Stimulated activated CD8-positive, alpha-beta memory T cell treated with anti-CD3 and anti-CD28 coated beads, Interleukin-4, amount 100 ng/mL, for 48 hours (primary cell): ENCODE measurements around the gene RPE65.
"Not testable (repeated sequence)": the region's sequence is repeated elsewhere in the genome, so short reads cannot be mapped to it uniquely, and the experiment has no call there.

Experiments
- DNase-seq: peaks from one replicate; pipeline ENCODE4 v3.0.0-alpha.2; 2020

Gene RPE65

DNA sequence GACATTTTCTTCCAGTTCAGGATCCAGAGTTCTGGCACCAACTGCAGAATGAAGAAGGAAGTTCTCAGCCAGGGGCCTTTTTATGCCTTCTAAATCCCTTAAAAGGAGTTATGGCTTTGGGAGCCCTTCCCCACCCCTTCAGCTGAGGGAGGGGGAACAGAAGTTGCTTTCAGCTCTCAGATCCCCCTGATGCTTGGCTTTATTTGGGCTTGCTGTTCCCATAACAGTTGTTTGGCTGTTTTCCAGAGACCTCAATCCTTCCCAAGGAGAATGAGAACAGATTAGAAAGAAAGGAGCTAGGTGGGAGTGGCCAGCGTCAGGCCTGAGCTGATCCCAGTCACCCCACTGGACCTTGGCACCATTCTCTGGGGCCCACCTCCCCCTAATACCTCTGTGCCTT is at the start of gene RPE65:
Gene RPE65 (minus strand): TSS at position 54 of the 400 bp plus-strand sequence. CDS start 49 bp downstream, at position 5.
- DNase-seq, result no peak

DNA sequence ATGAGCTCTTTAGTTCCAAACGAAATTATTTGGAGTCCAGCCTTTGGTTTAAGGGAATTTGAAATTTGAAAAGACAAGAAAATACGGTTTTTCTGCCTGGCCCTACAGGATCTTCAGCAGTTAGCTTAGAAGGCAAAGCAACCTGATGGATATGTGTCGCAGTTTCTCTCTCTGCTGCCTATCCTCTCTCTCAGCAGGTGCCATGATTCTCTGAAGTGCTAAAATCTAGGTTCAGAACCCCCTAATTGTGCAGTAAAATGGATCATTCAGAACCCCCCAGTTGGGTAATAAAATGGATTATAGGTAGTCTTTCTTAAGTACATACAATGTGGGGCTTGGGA is 47.6 kb upstream of the RPE65 start:
- no peak for DNase-seq

DNA sequence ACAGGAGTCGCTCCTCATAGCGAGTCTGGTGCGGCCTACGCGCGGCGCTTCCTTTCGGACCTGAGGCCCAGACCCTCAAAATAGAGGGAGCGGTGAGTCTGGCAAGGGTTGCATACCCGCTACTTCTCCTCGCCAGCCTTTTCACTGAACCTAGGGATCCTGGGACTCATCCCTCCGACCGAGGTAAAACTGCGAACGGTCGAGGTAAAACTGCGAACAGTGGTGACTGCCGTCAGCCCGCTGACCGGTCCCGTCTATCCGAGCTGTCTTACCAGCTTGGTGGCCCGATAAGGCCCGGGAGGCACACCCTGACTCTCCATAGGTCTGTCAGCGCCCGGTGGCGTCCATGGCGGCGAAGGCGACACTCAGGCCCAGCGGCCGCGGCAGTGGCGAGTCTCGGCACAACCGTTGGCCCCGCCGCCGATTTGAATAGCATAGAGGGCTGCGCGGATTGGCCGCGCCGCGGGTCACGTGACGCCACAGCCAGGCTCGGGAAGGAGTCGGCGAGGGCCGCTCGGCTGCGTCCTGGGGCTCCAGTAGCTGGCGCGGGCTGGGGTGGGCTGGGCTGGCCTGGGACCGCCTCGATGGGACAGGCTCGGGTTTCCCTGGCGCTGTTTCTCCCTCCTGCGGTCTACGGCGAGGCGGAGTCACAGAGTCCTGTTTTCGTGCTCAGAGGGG is 47.1 kb upstream of the RPE65 start, which contains the start of gene DEPDC1:
Gene DEPDC1 (minus strand): TSS at position 403 of the 678 bp plus-strand sequence. CDS start 83 bp downstream, at position 320.
- DNase-seq, result peak; percentile 88

DNA sequence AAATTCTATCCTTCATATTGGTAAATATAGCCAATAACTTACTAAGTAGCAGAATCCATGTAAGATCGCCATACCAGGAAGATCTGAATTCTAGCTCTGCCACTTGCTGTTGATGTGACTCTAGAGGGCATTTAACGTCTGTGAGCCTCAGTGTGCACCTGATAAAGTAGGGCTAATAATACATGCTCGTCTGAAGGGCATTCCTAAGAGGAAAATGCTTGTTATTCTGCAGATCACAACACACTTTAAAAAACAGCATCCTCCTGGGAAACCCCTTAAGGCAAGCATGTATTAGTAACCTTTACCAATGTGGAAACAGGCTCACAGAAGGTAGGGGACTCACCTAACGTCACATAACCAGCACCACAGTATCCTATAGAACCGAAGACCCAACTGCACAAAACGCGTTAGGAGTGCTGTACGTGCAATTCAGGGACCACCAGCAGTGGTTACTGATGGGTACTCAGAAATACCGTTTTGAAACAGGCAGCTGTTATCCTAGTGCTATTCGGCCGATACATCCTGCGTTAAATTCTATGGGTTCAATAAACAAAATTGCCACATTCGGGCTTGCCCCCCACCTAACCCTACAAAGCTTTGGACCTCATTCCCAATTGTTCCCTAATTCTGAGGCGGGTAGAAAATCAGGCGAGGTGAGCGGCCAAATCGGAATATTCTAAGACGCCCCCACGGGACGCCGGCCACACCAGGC is 46.4 kb upstream of the RPE65 start:
- DNase-seq, result no peak

DNA sequence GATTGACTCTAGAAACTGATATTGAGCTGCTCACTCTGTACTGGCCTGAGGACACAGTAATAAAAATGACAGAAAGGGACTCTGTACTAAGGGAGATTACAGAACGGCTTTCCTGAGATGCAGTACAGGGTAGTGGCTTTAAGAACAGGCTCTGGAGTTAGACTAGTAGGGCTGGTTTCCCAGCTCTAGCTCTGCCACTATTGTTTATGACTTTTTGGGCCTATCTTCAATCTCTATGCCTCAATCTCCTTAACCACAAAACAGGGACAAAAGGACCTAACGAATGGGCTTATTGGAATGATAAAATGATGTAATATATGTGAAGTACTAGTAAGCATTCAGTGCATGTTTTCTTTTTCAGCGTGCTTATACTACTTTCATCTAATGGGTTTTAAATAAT is 45.8 kb upstream of the RPE65 start:
- DNase-seq, result no peak

DNA sequence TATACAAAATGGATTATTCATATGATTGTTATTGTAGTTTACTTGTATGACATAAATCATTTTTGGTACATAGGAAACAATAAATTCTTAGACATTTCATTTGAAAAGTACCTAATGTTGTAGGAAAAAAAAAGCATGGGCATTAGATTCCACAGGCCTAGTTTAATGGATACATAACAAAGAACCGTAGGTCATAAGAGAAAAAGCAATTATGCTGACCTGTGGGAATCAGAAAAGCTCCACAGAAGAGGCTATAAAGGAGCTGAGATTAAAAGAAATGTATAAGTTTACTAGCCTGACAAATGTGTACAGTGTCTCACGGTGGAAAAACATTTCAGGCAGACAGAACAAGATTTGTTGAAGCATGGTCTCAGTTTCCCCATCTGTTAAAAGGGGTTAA is 43.4 kb upstream of the RPE65 start:
- DNase-seq, result no peak

DNA sequence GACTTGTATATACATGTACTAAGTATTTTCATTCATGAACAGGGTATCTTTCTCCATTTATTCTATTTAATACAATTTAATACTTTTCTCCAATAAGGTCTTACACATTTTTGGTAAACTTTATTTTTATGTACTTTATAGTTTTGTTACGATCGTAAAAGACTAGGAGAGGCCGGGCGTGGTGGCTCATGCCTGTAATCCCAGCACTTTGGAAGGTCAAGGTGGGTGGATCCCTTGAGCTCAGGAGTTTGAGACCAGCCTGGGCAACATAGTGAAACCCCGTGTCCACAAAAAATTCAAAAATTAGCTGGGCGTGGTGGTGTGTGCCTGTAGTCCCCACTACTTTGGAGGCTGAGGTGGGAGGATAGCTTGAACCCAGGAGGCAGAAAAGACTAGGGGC is 42.5 kb upstream of the RPE65 start:
- DNase-seq, result not testable (repeated sequence)

DNA sequence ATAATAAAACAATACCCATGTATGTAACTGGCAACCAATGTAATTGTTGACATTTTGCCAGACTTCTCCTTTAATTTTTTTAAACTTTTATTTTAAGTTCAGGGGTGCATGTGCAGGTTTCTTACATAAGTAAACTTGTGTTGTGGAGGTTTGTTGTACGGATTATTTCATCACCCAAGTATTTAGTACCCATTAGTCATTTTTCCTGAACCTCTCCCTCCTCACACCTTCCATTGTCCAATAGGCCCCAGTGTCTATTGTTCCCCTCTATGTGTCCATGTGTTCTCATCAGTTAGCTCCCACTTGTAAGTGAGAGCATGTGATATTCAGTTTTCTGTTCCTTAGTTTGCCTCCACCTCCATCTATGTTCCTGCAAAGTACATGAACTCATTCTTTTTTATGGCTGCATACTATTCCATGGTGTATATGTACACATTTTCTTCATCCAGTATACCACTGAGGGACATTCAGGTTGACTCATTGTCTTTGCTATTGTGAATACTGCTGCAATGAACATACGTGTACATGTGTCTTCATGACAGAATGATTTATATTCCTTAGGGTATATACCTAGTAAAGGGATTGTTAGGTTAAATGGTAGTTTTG is 40.4 kb upstream of the RPE65 start:
- DNase-seq, result no peak

DNA sequence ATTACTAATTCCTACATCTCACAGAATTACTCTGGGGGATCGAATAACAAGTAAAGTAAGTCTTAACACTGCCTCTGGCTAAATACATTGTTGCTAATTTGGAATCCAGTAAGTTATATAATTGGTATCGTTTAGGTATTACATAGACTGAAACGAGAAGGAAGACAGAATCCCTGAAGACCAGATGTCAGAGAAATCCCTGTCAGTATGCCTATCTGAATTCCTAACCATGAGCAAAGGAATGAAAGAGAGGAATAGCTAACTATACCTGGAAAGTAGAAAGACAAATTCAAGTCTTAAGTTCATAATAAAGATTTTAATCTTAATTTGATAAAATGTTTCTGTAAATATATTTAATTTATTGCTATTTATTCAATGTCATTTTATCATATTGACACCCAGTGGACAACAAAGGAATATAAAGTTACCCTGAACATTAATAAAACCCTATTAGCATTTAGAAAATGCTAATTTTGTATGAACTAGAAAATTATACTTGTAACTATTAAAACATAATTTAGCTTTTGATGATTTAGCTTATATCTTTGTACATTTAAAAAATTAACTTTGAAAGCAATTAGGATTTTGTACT is 35.8 kb upstream of the RPE65 start:
- no peak for DNase-seq

DNA sequence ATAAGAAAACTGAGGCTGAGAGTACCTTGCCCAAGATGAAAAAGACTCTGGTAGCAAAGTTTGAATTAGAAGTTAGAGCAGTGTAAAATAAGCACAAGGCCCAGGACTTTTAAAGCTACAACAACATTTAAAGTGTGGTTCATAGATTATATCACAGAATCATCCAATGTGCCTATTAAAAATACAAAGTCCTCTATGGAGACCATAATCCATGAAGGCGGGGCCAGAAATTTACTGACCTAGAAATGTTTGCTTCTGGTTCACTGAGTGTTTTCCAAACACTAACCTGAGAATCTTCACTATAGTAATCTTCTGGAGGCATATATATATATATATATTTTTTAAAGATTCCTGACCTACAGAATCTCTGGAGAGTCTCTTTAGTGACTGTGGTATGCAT is 34.9 kb upstream of the RPE65 start:
- DNase-seq, result no peak

DNA sequence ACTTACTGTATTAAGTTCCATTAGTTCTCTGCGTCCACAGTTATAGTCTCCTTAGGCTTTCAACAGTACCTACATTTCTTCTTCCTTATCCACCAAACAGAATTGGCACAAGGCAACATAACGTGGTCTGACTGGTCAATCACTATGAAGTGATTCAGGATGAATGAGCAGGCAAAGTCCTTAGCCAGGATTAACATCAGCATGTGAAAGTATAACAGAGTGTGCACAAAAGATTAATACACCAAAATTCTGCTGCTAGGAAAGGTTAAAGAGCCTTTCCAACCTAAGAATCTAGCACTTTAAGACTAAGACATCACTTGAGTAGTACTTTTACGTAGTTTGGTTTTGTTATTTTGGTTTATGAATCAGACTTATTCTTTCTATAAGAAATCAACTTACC is 31.3 kb upstream of the RPE65 start:
- no peak for DNase-seq

DNA sequence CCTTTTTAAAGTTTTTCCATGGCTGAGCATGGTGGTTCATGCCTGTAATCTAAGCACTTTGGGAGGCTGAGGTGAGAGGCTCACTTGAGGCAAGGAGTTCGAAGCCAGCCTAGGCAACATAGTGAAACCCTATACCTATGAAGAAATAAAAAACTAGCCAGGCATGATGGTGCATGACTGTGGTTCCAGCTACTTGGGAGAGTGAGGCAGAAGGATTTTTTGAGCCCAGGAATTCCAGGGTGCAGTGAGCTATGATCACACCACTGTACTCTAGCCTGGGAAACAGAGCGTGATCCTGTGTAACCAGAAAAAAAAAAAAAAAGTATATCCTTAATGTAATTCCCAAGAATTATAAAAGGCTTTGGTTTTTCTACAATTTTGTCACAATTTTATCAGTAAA is 29.7 kb upstream of the RPE65 start:
- no peak for DNase-seq

DNA sequence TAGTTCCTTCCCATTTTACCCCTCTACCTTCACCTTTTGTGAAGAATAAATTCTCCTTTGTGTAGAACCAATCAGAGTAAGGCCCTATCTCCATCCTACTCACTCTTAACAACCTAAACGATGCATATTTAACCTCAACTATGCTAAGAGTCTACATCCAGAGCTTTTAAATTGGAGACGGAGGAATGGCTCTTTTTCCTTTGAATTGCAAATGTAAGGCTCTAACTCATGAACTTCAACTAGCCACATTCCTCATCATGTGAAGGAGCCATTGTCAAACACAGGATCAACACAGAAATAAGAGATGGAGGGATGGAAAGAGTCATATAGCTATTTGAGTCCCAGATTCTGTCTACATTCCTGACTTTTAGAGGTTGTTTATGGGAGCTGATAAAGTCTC is 28.9 kb upstream of the RPE65 start:
- DNase-seq, result no peak

DNA sequence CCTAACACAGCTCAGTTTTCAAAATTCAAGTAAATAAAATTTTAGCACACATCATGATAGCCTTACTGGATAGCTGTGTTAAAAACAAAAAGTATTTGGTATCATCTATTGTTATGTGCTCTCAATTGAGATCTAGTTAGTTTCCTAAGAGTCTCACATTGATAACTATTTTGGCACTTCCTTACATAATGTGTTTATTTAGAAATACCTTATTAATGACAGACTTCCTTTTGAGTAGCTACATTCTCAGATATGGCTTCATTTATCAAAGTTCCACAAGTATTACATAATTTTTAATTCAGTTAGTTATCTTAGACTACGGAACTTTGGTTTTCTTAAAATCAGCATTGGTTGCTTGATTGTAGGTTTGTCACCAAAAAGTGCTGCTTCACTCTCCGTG is 26.9 kb upstream of the RPE65 start:
- not testable (repeated sequence) for DNase-seq

DNA sequence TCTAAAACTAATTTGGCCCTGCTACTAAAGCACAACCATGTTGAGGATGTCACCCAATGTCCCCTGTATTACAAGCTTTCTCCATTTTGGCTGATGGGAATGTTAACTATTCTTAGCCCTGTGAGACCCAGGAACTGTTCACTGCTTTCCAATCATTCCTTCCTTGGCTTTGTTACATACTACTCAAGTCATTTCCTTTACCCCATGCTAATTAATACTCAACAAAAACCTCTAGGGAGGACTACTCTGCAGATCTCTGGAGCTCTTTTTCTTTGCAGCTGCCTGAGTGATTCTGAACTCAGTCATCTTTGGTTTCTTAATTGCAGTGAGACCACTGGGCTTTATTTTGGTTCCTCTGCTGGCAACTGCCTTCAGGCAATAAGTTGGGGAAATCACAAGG is 23.3 kb upstream of the RPE65 start:
- no peak for DNase-seq

DNA sequence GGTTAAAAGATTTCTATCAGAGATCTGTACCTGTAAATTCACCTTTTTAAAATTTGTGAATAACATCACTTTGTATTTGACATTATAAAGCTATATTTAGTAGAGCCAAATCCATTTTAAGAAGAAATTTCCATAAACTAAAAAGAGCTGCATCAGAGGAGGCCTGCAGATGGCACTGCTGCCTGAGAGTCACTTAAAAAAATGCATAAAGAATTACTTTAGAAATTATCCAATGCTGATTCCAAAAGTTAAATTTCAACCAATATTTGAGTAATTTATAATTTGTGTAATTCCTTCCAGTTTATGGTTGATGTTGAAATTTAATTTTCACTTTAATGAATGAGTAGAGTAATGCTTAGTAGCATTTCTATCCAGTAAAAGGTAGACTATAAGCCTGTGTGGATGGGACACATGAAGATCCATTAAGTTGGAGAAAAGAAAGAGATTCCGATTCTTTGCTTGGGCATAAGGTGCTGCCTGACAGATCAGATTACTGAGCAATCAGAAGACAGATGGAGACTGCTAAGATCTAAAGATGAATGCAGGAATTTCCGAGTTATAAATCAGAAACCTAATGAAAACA is 20.7 kb upstream of the RPE65 start:
- no peak for DNase-seq

DNA sequence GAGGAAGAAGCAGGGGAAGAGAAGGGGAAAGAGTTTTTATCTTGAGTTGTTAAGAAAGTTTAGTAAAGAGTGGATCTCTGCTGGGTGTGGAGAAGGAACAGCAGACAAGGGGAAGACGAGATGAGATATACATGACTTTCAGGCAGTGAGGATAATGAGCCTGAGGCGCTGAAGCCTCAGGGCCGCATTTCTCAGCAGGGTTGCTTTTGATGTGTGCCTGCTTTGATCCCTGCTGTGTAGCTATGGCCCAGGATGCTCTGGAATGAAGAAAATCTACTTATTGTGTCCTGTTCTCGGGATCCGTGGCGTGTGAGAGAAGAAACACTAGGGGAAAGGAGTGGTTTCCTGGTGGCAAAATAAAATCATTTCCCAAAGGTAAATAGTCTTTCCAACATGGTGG is 15.1 kb upstream of the RPE65 start:
- no peak for DNase-seq

DNA sequence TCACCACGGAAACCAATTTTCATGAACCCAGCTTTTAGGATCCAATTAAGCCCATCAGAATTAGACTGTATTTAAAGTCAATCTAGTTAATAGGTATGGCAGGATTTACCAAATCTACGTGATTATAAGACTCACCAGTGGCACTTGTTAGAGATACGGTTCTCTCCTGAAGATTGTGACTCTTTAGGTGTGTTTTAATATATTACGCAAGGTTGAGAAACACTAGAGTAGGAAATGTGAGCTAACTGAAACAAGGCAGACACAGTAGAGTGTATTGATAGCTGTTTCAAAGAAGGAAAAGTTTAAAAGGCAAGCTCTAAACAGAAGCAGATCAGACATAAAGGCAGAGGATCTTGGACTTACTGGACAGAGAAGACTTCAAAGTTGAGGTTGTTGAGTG is 11.2 kb upstream of the RPE65 start:
- DNase-seq, result no peak

DNA sequence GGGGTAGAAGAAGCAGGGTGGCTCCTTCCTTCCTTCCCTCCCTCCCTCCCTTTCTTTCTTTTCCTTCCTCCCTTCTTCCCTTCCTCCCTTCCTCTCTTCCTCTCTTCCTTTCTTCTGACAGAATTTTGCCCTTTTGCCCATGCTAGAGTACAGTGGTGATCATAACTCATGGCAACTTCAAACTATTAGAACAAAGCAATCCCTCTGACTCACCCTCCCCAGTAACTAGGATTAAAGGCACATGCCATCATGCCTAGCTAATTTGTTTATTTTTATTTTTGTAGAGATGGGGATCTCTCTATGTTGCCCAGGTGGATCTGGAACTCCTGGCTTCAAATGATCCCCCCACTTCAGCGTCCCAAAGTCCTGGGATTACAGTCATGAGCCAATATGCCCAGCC is 10.0 kb upstream of the RPE65 start:
- DNase-seq, result no peak

DNA sequence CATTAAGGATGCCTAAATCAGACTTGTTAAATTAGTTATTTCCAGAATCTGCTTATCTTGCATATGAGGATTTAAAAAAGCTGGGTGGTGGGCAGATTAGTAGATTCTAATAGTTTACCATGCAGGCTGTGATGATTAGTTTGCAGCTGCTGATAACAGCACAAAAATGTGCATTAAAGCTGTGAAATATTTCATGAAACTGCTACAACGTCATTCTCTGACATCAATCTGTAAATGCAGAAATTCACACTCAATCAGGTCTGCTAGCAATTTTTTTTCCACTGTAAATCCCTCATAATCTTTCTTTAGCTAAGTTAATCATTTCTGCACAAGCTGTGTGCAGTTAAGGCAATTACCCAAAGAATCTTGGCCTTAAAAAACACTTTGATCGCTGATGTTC is 9.3 kb upstream of the RPE65 start:
- DNase-seq, result no peak

DNA sequence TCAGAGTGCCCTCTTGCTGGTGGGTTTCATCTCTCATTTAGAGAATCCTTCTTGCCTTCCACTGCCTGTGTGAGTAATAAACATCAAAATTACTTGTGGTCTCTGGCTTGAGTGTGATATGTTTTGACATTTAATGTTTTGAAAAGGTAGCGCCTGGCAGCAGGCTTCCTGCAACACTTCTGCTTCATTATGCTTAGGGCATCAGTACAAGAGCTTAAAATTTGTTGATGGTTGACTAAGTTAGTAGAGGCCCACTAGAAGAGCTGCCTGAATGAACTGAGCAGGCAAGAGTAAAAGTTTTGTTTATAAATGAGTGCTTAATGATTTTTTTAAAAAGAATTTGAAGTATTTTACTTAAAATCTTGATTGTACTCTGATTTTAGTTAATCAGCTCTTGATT is 6.4 kb upstream of the RPE65 start:
- DNase-seq, result no peak

DNA sequence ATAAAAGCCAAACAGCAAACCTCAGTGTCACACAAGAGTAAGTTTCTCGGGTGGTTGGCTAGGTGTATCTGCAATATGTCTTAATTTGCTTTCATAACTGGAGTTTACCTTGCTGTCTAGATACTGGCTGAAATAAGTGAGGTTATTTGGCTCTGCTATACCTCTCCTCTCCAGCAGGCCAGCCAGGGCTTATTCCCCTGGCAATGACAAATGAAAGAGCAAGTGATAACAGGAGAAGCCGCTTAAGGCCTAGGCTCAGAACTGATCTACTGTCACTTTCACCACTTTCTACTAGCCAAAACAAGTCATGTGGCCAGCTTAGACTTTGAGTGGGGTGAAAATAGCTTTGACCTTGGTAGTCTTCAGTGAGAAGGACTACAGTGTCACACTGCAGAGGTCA is 4.8 kb upstream of the RPE65 start:
- no peak for DNase-seq

DNA sequence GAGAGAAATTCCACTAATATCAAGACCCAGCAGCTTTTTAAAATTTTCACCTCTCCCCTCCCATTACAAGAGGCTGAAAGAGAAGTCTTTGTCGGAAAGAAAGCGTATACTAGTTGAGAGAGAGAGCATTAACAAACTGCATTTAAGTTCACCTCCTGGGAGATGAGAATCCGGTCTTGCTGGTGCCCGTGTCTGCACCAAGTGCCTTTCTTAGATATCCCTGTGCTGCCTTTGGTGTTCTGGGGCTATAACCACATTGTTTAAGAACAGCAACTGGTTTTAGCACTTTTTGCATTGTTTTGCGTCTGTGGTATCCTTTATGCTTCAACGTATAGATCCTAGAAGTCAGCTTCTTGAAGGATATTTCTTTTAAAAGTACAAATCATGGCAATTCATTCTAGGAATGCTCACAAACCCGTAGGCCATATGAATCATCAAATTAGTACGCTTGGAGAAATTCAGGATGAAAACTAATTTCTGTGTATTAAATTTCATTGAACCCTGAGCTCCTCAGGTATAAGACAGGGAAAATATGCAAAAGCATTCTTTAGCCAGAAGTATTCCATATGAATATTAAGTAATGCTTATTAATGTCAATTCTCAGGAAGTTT is 3.4 kb upstream of the RPE65 start:
- no peak for DNase-seq
